Myocyte (in vitro differentiated cells): Measurements from ENCODE around the gene ZNF316. TPM values are rescaled to one million over a fixed set of nuclear protein-coding genes. Genes with fewer than 3 reads are reported as not detected.

Experiments
- DNase-seq: peaks from one replicate; pipeline ENCODE4 v3.0.0-alpha.2; 2012; ENCODE audit warnings: low read depth
- total RNA-seq: library from RNA; depleted of rRNA; stranded (reverse); fragments of >200 nt; gene quantifications from 2 replicates; pipeline ENCODE4 v1.2.3, GENCODE V29; 2014

Gene ZNF316
- total RNA-seq, 1 donor from 2014 or later: 33.7 TPM

GRCh38 chr7:6680146-6680545, 43.0 kb downstream of the ZNF316 start:
- DNase-seq: no peak

DNA sequence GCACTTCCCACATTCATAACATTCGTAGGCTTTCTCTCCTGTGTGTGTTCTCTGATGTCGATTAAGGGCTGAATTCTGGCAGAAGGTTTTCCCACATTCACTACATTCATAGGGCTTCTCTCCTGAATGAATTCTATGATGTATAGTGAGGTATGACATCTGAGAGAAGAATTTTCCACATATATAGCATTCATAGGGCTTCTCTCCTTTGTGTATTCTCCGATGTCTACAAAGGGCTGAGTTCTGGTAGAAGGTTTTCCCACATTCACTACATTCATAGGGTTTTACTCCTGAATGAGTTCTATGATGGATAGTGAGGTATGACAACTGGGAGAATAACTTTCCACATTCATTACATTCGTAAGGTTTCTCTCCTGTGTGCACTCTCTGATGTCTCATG, 54.0 kb downstream of the ZNF316 start:
- no peak for DNase-seq

GRCh38 chr7:6691609-6692106, 54.5 kb downstream of the ZNF316 start:
- DNase-seq: peak; percentile 18

DNA sequence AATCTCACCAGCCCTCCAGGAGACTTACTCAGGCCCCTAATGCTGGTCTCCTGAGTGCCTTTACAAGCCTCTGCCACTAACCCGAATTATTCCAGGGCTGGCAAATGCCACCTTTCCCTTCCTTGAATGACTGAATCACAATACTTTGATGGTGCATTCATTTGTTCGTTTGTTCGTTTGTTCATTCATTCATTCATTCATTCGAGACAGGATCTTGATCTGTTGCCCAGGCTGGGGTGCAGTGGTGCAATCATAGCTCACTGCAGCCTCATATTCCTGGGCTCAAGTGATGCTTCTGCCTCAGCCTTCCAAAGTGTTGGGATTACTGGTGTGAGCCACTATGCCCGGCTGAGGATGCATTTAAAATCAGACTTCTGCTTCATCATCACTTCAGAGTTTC, 63.7 kb downstream of the ZNF316 start:
- no peak for DNase-seq

GRCh38 chr7:6701860-6702259, 64.7 kb downstream of the ZNF316 start:
- peak; percentile 28 for DNase-seq

Other genes with a start within 250 kb of the ZNF316 start
- 27.7 and 31.3 TPM in 2 replicates for gene DAGLB, start 189.4 kb upstream of the ZNF316 start, total RNA-seq
- gene KDELR2, start 153.2 kb upstream of the ZNF316 start, total RNA-seq: 184 and 240 TPM in 2 replicates
- gene GRID2IP, start 85.9 kb upstream of the ZNF316 start, total RNA-seq: 0.27 TPM in 1 of 2 replicates, not detected in the other
- 84.3 and 103 TPM in 2 replicates for gene ZDHHC4, start 59.9 kb upstream of the ZNF316 start, total RNA-seq
- 26.2 and 33.3 TPM in 2 replicates for gene INTS15, start 47.3 kb upstream of the ZNF316 start, total RNA-seq
- 1.0 and 1.9 TPM in 2 replicates for gene ZNF853, start 21.7 kb upstream of the ZNF316 start, total RNA-seq
- 21.7 and 26.5 TPM in 2 replicates for gene ZNF12, start 69.6 kb downstream of the ZNF316 start, total RNA-seq
- 0.29 and 0.31 TPM in 2 replicates for gene RSPH10B2, start 116.8 kb downstream of the ZNF316 start, total RNA-seq
- 22.8 and 37.5 TPM in 2 replicates for gene CCZ1B, start 189.0 kb downstream of the ZNF316 start, total RNA-seq